ES-I3 (cell line): ENCODE results near the gene RFPL1.
A peak's percentile ranks its signal among the peaks of the same experiment; 100 is the strongest.

Experiments
- H3K36me3 ChIP-seq: 2 replicates; pipeline ENCODE4 v1.6.1; 2013; ENCODE audit warnings: mild to moderate bottlenecking, low read length, control low read depth, moderate library complexity; ENCODE audit not compliant: insufficient read depth
- H3K4me1 ChIP-seq: 2 replicates; pipeline ENCODE4 v1.6.1; 2013; ENCODE audit warnings: mild to moderate bottlenecking, control low read depth, low read length; ENCODE audit not compliant: insufficient read depth
- H3K9ac ChIP-seq: 2 replicates; pipeline ENCODE4 v1.6.1; 2013; ENCODE audit warnings: low read depth, mild to moderate bottlenecking, low read length, moderate library complexity
- H3K9me3 ChIP-seq: 2 replicates; pipeline ENCODE4 v1.6.1; 2013; ENCODE audit warnings: mild to moderate bottlenecking, low read length, moderate library complexity; ENCODE audit not compliant: control insufficient read depth, insufficient read depth

Gene RFPL1

DNA sequence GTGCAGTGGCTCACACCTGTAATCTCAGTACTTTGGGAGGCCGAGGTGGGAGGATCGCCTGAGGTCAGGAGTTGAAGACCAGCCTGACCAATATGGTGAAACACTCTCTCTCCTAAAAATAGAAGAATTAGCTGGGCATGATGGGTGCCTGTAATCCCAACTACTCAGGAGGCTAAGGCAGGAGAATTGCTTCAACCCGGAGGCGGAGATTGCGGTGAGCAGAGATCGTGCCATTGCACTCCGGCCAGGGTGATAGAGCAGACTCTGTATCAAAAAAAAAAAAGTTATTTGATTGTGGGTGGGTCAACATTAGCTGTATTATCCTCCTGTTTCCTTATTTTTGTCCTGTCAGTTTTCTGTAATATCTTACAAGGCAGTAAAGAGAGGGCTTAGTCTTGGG is 11.9 kb upstream of the RFPL1 start:
- no peak overlapping the region for H3K9ac ChIP-seq
- H3K9me3 ChIP-seq, result no peaks in the 10 kb centered on the region
- H3K36me3 ChIP-seq, result no peaks in the 10 kb centered on the region
- H3K4me1 ChIP-seq, result 0 out of 2 replicates have a peak, but pooled peaks cover 5% of the 10 kb centered on the region

DNA sequence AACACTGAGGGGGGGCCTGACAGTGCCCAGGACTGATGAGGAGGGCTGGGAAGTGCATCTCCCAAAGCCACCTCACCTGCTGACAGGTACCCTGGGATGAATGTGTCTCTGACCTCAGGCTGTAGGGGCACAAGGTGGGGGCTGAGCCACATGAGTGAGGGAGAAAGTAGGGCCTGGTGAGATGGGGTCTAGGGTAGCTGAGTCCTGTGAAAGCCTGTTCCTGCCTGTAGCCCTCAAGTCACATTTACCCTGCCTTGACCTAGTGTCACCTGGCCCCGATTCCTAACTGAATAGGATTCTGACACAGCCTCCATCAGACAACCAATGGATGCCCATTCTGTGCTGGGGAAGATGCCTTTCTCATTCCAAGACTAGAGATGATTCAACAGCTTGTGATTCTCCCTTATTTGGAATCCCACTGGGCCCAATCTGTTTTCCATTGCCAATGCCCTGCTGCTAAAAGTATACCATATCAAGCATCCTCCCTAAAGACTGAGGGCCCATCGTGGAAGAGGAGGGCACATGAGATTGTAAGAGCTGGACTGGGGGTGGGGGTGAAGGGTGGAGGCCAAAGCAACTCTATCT is 11.1 kb upstream of the RFPL1 start:
- Histone ChIP-seq H3K9ac (no peak overlapping the region), H3K36me3 (no peaks in the 10 kb centered on the region), H3K4me1 (0 out of 2 replicates have a peak, but pooled peaks cover 5% of the 10 kb centered on the region), H3K9me3 (no peaks in the 10 kb centered on the region)

DNA sequence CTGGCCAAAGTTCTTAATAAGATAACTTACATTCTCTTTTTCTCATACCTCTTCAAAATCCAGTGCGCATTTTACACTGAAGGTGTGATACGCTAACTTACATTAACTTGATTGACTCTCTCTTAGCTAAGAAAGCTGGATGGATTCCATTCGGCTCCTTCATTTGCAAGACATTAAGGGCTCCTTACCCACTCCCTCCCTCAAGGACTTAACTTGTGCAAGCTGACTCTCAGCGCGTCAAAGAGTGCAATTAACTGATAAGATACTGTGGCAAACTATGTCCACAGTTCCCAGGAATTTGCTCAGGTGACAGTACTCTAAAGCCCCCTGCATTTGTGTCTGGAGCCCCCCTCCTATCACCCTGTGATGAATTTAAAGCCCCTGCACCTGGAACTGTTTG is 6.4 kb upstream of the RFPL1 start:
- H3K9ac ChIP-seq, result peak overlapping the region; percentile 2; the same call in 1 of the 2 replicates
- no peaks in the 10 kb centered on the region for H3K9me3 ChIP-seq
- 0 out of 2 replicates have a peak, but pooled peaks cover 5% of the 10 kb centered on the region for H3K4me1 ChIP-seq
- H3K36me3 ChIP-seq, result no peaks in the 10 kb centered on the region

DNA sequence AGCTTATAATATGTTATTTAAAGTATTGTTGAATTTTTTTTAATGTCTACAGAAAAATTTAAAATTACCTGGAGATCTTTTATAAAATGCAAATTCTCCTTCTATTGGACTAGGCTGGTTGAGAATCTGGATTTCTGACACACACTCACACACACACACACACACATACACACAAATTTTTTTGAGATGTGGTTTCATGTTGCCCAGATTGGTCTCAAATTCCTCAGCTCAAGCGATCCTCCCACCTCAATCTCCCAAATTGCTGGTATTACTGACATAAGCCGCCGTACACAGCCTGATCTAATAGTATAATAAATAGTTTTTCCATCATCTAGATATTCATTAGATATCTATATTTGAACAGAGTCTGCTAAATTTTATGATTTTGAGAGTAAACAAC is 4.5 kb upstream of the RFPL1 start:
- Histone ChIP-seq H3K9ac (no peak overlapping the region), H3K36me3 (no peaks in the 10 kb centered on the region), H3K9me3 (no peaks in the 10 kb centered on the region), H3K4me1 (0 out of 2 replicates have a peak, but pooled peaks cover 5% of the 10 kb centered on the region)

DNA sequence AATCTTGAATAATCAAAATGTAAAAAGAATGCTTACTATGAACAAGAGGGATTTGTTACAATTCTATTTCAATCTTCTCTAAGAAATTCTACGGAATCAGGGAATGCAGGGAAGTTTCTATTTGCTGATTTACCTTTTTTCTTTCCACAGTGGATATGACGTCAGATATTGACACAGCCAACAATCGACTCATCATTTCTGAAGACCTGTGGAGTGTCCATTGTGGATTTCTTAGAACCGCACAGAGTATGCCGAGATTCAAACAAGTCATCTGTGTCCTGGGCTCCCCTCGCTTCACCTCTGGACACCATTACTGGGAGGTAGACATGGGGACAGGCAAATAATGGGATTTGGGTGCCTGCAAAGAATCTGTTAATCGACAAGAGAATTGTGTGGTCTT is 4.1 kb upstream of the RFPL1 start:
- Histone ChIP-seq H3K9ac (no peak overlapping the region), H3K4me1 (0 out of 2 replicates have a peak, but pooled peaks cover 5% of the 10 kb centered on the region), H3K9me3 (no peaks in the 10 kb centered on the region), H3K36me3 (no peaks in the 10 kb centered on the region)

DNA sequence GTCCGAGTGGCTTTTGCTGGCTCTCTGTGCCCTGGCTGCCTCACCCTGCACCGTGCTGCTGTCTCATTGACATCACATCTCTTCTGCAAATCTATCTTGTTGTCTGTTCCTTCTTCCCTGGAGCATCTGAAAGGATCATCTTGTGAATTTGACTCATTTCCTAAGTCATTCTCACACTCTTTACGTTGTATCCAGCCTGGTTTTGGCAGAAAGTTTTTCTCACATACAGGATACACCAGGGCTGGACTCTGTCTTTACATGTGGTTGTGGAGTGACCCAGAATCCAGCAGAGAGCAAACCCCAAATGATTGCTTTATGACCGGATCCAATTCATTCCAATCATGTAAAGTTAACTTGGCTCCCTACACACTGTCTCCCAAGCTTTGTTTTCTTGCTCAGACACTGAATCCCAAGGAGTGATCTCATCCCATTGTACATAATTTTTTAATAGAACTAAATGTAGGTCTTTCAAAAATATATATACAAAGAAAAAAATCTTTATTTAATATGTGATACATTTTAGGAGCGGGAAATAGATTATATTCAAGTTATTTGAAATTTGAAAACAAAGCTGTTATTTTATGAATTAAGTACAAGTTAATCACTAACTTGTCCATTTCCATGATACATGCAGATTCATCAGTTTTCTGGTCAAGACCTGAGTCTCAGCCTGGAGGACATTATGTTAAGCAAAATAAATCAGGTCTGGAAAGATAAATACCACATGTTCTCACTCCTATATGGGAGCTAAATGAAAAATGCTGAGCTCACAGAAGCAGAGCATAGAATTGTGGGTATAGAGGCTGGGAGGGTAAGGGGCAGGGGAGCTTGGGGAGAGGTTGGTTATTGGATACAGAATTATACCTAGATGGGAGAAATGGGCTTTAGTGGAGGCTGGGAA is 2.9 kb upstream of the RFPL1 start:
- H3K9ac ChIP-seq, result no peak overlapping the region
- no peaks in the 10 kb centered on the region for H3K36me3 ChIP-seq
- H3K9me3 ChIP-seq, result no peaks in the 10 kb centered on the region
- H3K4me1 ChIP-seq, result 0 out of 2 replicates have a peak, but pooled peaks cover 5% of the 10 kb centered on the region

DNA sequence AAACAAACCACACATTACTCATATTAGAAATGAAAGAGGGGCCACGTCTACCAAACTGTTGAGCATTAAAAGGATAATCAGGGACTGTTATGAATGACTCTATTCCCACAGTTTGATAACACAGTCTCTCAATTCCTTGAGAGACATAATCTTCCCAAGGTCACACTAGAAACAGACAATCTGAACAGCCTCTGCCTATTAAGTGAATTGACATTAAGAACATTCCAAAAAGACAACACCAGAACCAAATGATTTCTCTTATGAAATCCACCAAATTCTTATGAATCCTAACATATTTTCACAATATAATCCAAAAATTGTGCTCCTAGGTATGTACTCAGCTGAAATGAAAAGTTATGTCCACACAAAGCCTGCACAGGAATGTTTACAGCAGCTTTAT is 4.6 kb downstream of the RFPL1 start:
- peaks cover 15% of the 10 kb centered on the region for H3K4me1 ChIP-seq
- no peaks in the 10 kb centered on the region for H3K9me3 ChIP-seq
- no peak overlapping the region for H3K9ac ChIP-seq
- no peaks in the 10 kb centered on the region for H3K36me3 ChIP-seq

DNA sequence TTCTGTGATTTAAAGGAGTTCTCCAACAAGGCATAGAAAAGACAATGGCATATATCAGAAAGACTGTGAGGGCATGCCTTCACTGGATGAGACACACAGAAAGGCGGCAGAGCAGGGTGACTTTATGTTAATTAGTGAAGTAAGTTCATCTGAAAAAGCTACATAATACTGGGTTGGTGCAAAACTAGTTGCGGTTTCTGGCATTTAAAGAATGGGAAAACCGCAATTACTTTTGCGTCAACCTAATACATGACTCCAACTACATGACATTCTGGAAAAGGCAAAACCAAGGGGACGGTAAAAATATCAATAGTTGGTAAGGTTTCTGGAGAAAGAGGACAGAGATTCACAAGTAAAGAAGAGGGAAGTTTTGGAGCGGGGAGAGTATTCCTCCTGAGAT is 5.1 kb downstream of the RFPL1 start:
- Histone ChIP-seq H3K4me1 (peaks cover 15% of the 10 kb centered on the region), H3K36me3 (no peaks in the 10 kb centered on the region), H3K9me3 (no peaks in the 10 kb centered on the region), H3K9ac (no peak overlapping the region)

DNA sequence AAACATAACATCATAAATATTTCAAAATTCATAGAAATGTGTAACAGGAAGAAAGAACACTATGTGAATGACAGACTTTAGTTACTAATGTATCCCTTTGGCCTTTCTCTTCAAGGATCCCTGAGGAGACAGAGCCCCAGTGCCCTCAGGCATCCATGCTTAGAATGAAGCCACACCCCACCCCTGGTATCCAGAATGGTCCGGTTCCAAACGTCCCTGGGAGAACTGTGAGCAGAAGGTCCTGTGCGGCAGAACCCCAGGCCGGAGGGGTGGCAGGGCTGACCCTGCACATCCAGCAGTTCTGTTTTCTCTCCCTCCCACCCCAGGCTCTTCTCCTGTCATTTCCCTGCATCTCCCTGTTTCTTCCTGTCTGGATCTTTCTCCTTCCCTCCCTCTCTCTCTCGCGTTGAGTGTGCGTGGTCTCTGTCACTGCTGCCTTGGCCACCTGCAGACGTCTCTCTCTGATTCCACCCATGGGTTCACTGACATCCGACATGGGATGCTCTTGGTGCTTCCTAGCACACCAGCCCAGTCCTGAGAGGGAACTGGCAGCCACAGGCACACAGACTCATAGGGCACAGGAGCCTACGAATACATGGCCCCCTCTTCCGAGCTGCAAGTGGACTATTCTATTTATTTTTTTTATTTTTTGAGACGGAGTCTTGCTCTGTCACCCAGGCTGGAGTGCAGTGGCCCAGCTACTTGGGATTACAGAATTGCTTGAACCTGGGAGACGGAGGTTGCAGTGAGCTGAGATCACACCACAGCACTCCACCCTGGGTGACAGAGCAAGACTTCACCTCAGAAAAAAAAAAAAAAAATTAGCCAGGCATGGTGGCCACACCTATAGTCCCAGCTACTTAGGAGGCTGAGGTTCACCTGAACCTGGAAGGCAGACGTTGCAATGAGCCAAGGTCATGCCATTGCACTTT is 5.7 kb downstream of the RFPL1 start:
- H3K36me3 ChIP-seq, result no peaks in the 10 kb centered on the region
- no peak overlapping the region for H3K9ac ChIP-seq
- H3K9me3 ChIP-seq, result no peaks in the 10 kb centered on the region
- peaks cover 15% of the 10 kb centered on the region for H3K4me1 ChIP-seq

DNA sequence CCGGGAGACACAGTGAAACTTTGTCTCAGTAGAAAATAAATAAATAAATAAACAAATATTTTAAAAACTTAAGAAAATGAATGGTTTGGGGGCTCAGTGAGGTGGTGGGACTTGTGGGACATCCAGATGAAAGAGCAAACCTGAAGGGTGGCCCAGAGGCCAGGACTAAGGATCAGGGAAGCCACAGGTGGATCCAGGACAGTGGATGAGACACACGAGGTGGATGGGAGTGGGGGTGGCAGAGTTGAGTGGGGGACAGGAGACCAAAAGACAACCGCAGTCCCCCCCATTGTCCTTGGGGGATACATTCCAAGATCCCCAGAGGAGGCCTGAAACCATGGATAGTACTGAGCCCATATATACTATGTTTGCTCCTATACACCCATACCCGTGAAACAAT is 7.1 kb downstream of the RFPL1 start:
- H3K9ac ChIP-seq, result no peak overlapping the region
- H3K9me3 ChIP-seq, result no peaks in the 10 kb centered on the region
- peaks cover 15% of the 10 kb centered on the region for H3K4me1 ChIP-seq
- no peaks in the 10 kb centered on the region for H3K36me3 ChIP-seq

DNA sequence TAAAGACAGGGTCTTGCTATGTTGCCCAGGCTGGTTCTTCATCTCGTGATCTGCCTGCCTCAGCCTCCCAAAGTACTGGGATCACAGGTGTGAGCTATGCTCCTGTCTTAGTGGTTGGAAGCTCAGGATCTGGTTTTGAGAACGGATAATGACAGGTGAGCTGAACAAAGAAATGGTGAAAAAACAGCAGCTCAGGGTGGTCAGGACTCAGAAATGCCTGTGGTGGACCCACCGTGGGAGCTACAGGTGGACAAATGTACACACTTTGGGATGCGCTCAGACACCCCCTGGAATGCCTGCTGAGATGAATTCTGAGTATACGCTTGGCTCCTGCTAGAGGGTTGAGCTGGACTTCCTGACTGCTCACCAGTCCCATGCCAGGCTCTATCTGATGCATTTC is 9.5 kb downstream of the RFPL1 start:
- Histone ChIP-seq H3K9me3 (no peaks in the 10 kb centered on the region), H3K9ac (no peak overlapping the region), H3K4me1 (peaks cover 14% of the 10 kb centered on the region), H3K36me3 (no peaks in the 10 kb centered on the region)

DNA sequence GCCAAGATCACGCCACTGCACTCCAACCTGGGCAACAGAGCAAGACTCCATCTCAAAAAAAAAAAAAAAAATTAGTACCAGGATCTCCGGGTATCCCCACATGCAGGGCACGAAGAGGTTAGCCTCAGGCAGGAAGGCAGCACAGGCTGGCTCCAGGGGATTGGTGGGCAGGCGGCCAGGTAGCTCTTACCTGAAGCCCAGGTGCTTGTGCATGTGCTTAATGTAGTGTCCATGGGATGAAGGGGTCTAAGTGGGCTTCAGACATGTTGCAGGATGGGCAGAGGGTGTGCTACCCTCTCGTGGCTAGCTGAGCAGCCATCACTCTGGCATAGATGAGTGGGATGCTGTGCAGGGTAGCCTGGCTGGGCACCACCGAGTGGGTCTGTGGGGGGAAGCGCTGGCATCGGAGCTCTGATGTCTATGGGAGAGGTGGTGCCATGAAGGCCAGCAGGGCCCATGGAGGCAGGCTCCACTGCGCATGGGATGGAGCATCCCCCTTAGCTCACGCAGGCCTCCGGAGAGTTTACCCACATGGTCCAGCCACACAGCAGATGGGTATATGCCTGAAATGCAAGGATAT is 11.0 kb downstream of the RFPL1 start:
- H3K4me1 ChIP-seq, result no peaks in the 10 kb centered on the region
- no peak overlapping the region for H3K9ac ChIP-seq
- no peaks in the 10 kb centered on the region for H3K36me3 ChIP-seq
- no peaks in the 10 kb centered on the region for H3K9me3 ChIP-seq

DNA sequence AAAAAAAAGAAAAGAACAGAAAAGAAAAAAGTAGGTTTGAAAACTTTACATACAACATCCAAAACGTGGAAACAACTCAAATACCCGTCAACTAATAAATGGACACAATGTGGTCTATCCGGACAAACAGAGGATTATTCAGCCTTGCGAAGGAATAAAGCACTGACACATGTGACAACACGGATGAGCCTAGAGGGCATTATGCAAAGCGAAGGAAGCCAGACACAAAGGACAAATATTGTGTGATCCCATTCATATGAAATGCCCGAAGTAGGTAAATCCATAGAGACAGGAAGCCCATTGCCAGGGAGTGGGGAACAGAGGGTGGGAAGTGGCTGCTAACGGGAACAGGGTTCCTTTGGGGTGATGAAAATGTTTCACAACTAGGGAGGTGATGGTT is 11.8 kb downstream of the RFPL1 start:
- Histone ChIP-seq H3K9ac (no peak overlapping the region), H3K36me3 (no peaks in the 10 kb centered on the region), H3K9me3 (no peaks in the 10 kb centered on the region), H3K4me1 (no peaks in the 10 kb centered on the region)

DNA sequence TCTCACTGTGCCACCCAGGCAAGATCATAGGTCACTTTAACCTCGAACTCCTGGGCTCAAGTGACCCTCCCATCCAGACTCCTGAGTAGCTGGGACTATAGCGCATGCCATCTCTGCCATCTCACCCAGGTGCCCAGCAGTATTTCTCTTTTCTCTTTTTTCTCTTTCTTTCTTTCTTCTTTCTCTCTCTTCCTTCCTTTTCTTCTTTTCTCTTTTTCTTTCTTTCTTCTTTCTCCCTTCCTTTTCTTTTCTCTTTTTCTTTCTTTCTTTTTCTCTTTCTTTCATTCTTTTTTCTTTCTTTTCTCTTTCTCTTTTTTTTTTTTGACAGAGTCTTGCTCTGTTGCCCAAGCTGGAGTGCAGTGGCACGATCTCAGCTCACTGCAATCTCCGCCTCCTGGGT is 13.5 kb downstream of the RFPL1 start:
- Histone ChIP-seq H3K9me3 (no peaks in the 10 kb centered on the region), H3K4me1 (no peaks in the 10 kb centered on the region), H3K36me3 (no peaks in the 10 kb centered on the region), H3K9ac (no peak overlapping the region)
